Endodermal cell (in vitro differentiated cells): ENCODE data around the gene CDT1. TPM values are rescaled to one million over a fixed set of nuclear protein-coding genes. Genes with fewer than 3 reads are reported as not detected.
A peak's percentile ranks its signal among the peaks of the same experiment; 100 is the strongest.

Experiments used
- DNase-seq: peaks from one replicate; pipeline ENCODE4 v3.0.0-alpha.2; 2017
- H3K27ac ChIP-seq: 2 replicates; pipeline ENCODE4 v1.5.1; 2013; ENCODE audit warnings: mild to moderate bottlenecking, low read depth, low read length, moderate library complexity
- H3K27me3 ChIP-seq: 2 replicates; pipeline ENCODE4 v1.6.1; 2013; ENCODE audit warnings: mild to moderate bottlenecking, low read length, moderate library complexity; ENCODE audit not compliant: insufficient read depth, control insufficient read depth, poor library complexity, severe bottlenecking
- H3K36me3 ChIP-seq: 2 replicates; pipeline ENCODE4 v1.7.0; 2013; ENCODE audit warnings: mild to moderate bottlenecking, low read length, moderate library complexity; ENCODE audit not compliant: control insufficient read depth, insufficient read depth
- H3K4me1 ChIP-seq: one replicate; pipeline ENCODE4 v1.7.0; 2013; ENCODE audit warnings: low read length; ENCODE audit not compliant: control insufficient read depth, insufficient read depth
- H3K4me3 ChIP-seq: 2 replicates; pipeline ENCODE4 v1.5.1; 2013; ENCODE audit warnings: mild to moderate bottlenecking, low read length, moderate library complexity
- H3K9ac ChIP-seq: 2 replicates; pipeline ENCODE4 v1.6.1; 2013; ENCODE audit warnings: mild to moderate bottlenecking, low read length, moderate library complexity; ENCODE audit not compliant: poor library complexity, severe bottlenecking; ENCODE audit errors: extremely low read depth
- H3K9me3 ChIP-seq: 2 replicates; pipeline ENCODE4 v1.6.1; 2013; ENCODE audit warnings: mild to moderate bottlenecking, low read length, moderate library complexity; ENCODE audit not compliant: control insufficient read depth
- H3K27ac Mint-ChIP-seq: 2 replicates; pipeline ENCODE4 v1.8.0; 2020; ENCODE audit warnings: mixed read lengths
- H3K27me3 Mint-ChIP-seq: 2 replicates; pipeline ENCODE4 v1.8.0; 2021; ENCODE audit warnings: mild to moderate bottlenecking, mixed read lengths; ENCODE audit not compliant: insufficient read depth
- H3K36me3 Mint-ChIP-seq: 2 replicates; pipeline ENCODE4 v1.8.0; 2020; ENCODE audit warnings: low read depth, mixed read lengths
- H3K4me1 Mint-ChIP-seq: 2 replicates; pipeline ENCODE4 v1.8.0; 2020; ENCODE audit warnings: mixed read lengths
- H3K4me3 Mint-ChIP-seq: 2 replicates; pipeline ENCODE4 v1.8.0; 2020; ENCODE audit warnings: mild to moderate bottlenecking, moderate library complexity, mixed read lengths
- H3K9me3 Mint-ChIP-seq: 2 replicates; pipeline ENCODE4 v1.8.0; 2020; ENCODE audit warnings: mild to moderate bottlenecking, mixed read lengths
- CTCF ChIP-seq: fragments of 200-600 bp; sonication (generic); conservative IDR thresholded peaks from 2 replicates; pipeline ENCODE4 v1.5.0; 2021; ENCODE audit warnings: antibody characterized with exemption, mild to moderate bottlenecking
- WGBS, 2 experiments: methylation state at CpG; one replicate each; pipeline versions ENCODE4 v1.1.5 to v1.1.7; 2013; ENCODE audit warnings: missing lambda C conversion rate in 2 of 2, mixed read lengths in 1 of 2; ENCODE audit not compliant: insufficient coverage in 1 of 2, insufficient read length in 1 of 2; 5-methylcytosine and 5-hydroxymethylcytosine counted together
- total RNA-seq, 2 donors: library from RNA; stranded (reverse); fragmentation: NEBNext Ultra II Directional in 1 of 2; extraction: Animal tissue kit (Norgen Biotek cat#: 25700) in 1 of 2; gene quantifications; 2 replicates in 1 of 2; 3 replicates in 1 of 2; pipeline ENCODE4 v1.2.1, GENCODE V29; 2021

The CDT1 gene
- total RNA-seq, 2 donors from 2014 or later: 57.1 to 63.0 TPM

- no peak for DNase-seq
- Mint-ChIP-seq H3K36me3 (no peaks in the 10 kb centered on the region), H3K27ac (peak overlapping the region; percentile 85), H3K4me1 (peaks cover 21% of the 10 kb centered on the region), H3K9me3 (no peaks in the 10 kb centered on the region), H3K4me3 (no peak overlapping the region), H3K27me3 (no peaks in the 10 kb centered on the region)
- Histone ChIP-seq H3K9ac (peak overlapping the region; percentile 18), H3K4me3 (no peak overlapping the region), H3K27ac (no peak overlapping the region), H3K9me3 (no peaks in the 10 kb centered on the region), H3K27me3 (no peaks in the 10 kb centered on the region), H3K36me3 (no peaks in the 10 kb centered on the region), H3K4me1 (peaks cover 24% of the 10 kb centered on the region)
- TF ChIP-seq CTCF: no peak
- WGBS, 2 experiments: 93% methylated on average over 19 of the region's 19 CpGs
Measured at GRCh38 chr16:88764080-88764479, 39.5 kb upstream of the CDT1 start.

GRCh38 chr16:88764913-88765349 lies 38.7 kb upstream of the CDT1 start:
- Mint-ChIP-seq H3K27ac (no peak overlapping the region), H3K36me3 (no peaks in the 10 kb centered on the region), H3K27me3 (no peaks in the 10 kb centered on the region), H3K9me3 (no peaks in the 10 kb centered on the region), H3K4me1 (peaks cover 19% of the 10 kb centered on the region), H3K4me3 (no peak overlapping the region)
- no peaks in the 10 kb centered on the region for H3K36me3 ChIP-seq
- no peaks in the 10 kb centered on the region for H3K9me3 ChIP-seq
- no peak overlapping the region for H3K9ac ChIP-seq
- no peak overlapping the region for H3K4me3 ChIP-seq
- no peak overlapping the region for H3K27ac ChIP-seq
- no peaks in the 10 kb centered on the region for H3K27me3 ChIP-seq
- TF ChIP-seq CTCF: no peak
- H3K4me1 ChIP-seq: peaks cover 22% of the 10 kb centered on the region
- peak; percentile 62 for DNase-seq
- WGBS, 2 experiments: 87 to 98% methylated on average over 6 to 9 of the region's 9 CpGs

- peaks cover 38% of the 10 kb centered on the region for H3K4me1 ChIP-seq
- Mint-ChIP-seq H3K27ac (no peak overlapping the region), H3K4me1 (peaks cover 25% of the 10 kb centered on the region), H3K27me3 (peaks cover 2% of the 10 kb centered on the region), H3K9me3 (no peaks in the 10 kb centered on the region), H3K36me3 (no peaks in the 10 kb centered on the region), H3K4me3 (no peak overlapping the region)
- no peak overlapping the region for H3K4me3 ChIP-seq
- no peaks in the 10 kb centered on the region for H3K9me3 ChIP-seq
- DNase-seq: no peak
- H3K9ac ChIP-seq: no peak overlapping the region
- 93 to 94% methylated on average over 7 to 11 of the region's 11 CpGs for WGBS, 2 experiments
- H3K36me3 ChIP-seq: no peaks in the 10 kb centered on the region
- no peak overlapping the region for H3K27ac ChIP-seq
- TF ChIP-seq CTCF: no peak
- no peaks in the 10 kb centered on the region for H3K27me3 ChIP-seq
Measured at GRCh38 chr16:88766975-88767374, 36.6 kb upstream of the CDT1 start.
